AG09319 (cell line): ENCODE data around the gene KDM5B.
"Not testable (repeated sequence)": the region's sequence is repeated elsewhere in the genome, so short reads cannot be mapped to it uniquely, and the experiment has no call there.

Source experiments
- DNase-seq: peaks from one replicate; pipeline ENCODE4 v3.0.0-alpha.2; 2010; ENCODE audit warnings: low read depth; ENCODE audit errors: extremely low read depth
- TF ChIP-seq, protein P1 (sequence below): IDR thresholded peaks from 2 replicates; pipeline ENCODE4 v1.5.1; 2011; ENCODE audit warnings: low read depth, mild to moderate bottlenecking, inconsistent platforms, low read length, moderate library complexity

KDM5B gene

DNA sequence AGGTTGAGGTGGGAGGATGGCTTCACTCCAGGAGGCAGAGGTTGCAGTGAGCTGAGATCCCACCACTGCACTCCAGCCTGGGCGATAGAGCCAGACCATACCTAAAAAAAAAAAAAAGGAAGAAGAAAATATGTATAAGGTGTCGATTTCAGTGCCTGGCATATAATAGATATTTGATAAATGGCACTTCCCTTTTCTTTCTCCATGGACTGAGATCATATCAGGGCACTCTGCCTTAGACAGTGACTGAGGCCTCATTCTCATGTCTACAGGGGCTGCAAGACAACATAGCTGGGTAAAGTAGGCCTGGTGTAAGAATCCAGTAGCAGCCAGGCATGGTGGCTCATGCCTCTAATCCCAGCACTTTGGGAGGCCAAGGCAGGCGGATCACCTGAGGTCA is 23.7 kb upstream of the KDM5B start:
- DNase-seq = no peak
- TF ChIP-seq, protein P1, sequence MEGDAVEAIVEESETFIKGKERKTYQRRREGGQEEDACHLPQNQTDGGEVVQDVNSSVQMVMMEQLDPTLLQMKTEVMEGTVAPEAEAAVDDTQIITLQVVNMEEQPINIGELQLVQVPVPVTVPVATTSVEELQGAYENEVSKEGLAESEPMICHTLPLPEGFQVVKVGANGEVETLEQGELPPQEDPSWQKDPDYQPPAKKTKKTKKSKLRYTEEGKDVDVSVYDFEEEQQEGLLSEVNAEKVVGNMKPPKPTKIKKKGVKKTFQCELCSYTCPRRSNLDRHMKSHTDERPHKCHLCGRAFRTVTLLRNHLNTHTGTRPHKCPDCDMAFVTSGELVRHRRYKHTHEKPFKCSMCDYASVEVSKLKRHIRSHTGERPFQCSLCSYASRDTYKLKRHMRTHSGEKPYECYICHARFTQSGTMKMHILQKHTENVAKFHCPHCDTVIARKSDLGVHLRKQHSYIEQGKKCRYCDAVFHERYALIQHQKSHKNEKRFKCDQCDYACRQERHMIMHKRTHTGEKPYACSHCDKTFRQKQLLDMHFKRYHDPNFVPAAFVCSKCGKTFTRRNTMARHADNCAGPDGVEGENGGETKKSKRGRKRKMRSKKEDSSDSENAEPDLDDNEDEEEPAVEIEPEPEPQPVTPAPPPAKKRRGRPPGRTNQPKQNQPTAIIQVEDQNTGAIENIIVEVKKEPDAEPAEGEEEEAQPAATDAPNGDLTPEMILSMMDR = no peak

DNA sequence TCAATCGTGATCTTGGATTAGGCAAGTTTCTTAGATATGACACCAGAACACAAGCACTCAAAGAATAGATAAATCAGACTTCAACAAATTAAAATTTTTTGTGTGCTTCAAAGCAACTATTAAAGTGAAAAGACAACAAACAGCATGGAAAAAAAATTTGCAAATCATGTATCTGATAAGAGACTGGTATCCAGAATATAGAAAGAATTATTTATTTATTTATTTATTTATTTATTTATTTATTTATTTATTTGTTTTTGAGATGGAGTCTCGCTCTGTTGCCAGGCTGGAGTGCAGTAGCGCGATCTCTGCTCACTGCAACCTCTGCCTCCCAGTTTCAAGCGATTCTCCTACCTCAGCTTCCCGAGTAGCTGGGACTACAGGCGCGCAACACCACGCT is 21.0 kb upstream of the KDM5B start:
- DNase-seq = not testable (repeated sequence)

DNA sequence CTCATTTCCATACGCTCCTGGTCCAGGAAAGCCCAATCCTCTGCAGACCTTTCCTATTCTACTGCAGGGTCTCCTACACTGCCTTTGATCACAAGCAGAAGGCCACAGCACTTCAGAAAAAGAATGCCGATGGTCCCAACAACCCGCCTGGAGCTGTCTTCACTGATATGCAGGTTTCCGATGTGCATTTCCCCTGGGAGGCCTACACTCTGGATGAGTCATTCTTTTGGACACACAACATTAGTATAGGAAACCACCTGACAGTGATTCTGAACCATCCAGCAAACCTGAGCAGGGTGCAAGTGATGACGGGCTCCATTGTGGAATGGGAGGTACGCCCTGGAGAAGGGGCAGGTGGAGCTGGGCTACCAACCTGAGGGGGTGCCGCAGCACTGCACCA is 17.5 kb upstream of the KDM5B start:
- DNase-seq = no peak
- TF ChIP-seq, protein P1 = no peak

DNA sequence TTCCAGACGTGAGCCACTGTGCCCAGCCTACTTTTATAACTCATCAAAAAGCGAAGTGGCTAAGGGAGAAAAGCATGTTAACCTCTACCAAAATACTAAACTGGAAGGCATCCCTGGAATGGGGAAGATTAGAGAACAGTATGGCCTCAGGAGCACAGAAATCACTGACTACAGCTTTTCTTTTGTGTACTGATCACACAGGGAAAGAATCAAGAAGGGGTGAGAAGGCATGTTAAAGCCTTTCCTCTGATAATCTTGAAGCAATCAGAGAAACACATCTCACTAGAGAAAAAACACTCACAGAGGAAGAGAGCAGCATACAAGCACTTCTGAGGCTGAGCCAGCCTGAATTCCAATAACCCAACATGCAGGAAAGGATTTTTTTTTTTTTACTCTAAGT is 13.2 kb upstream of the KDM5B start:
- TF ChIP-seq, protein P1 = no peak
- DNase-seq = no peak

DNA sequence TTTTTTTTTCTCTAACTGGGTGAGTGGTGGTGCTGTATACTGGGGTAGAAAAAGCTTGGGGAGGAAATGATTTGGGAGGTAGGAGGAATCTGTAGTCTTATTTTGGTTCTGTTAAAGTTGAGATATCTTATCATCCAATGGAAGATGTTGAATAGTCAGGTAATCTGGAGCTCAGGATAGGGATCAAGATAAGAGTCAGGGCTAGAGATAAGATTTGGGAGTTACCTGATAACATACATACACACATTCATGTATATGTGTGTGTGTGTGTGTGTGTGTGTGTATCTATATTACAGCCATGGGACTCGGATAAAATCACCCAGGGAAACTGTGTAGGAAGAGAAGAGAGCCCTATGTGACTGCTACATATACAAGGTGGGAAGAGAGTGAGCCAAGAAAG is 10.6 kb upstream of the KDM5B start:
- TF ChIP-seq, protein P1 = no peak
- no peak for DNase-seq

DNA sequence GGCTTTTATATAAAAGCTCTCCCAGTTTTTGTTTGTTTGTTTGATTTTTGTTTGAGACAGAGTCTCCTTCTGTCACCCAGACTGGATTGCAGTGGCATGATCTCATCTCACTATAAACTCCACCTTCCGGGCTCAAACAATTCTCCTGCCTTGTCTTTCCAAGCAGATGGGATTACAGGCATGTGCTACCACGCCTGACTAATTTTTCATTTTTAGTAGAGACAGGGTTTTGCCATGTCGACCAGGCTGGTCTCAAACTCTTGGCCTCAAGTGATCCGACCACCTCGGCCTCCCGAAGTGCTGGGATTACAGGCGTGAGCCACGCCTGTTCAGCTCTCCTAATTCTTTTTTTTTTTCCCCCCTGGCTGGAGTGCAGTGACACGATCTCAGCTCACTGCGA is 6.9 kb upstream of the KDM5B start:
- TF ChIP-seq, protein P1 = no peak
- no peak for DNase-seq

DNA sequence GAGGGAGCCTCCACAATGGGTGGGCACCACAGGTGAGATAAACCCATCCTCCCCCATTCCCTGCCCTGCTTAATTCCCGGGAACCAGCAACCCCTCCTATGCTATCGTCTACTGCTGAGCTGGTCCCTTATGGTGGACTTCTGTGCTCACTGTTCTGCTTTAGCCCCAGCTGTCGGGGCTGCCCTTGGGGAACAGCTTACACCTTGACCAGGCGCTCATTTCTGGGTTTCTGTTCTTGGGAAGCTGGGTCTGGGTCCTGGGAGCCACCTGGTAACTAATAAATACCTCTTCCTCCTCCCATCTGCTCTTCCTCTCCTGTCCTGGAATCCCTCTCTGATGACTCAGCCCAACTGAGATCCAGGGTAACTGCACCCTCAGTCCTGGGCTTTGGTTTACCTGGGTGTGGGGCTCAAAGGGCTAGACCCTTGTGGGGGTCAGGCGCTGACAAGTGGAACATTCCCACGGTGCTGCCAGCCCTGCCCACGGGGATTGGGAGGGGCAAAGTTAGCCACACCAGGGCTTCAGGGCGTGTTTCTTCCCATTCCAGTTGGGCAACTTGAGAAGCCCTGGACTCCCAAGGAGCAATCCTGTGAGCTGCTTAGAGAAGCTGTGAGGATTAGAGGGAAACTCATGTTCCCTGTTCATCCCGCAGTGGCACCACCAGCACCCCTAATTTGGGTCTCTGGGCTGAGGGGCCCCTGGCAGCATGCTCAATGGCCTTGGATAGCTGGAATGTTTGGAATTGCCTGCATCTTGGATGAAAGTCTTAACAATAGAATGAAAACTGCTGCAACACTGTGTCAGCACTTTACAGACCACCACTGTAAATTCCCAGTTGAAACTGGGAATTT is 4.2 kb upstream of the KDM5B start:
- TF ChIP-seq, protein P1 = no peak
- no peak for DNase-seq
